HepG2 (cell line): ENCODE data around the gene GPR31. TPM values are rescaled to one million over a fixed set of nuclear protein-coding genes. Genes with fewer than 3 reads are reported as not detected.

Experiments
- EHMT2 ChIP-seq: fragments of 200-600 bp; sonication (generic); IDR thresholded peaks from 2 replicates; pipeline ENCODE4 v1.7.0; 2017; ENCODE audit warnings: antibody characterized with exemption, low read depth, low read length, borderline replicate concordance
- KDM5B ChIP-seq: sonication (generic); formaldehyde crosslinking; IDR thresholded peaks from 2 replicates; pipeline ENCODE4 v1.4.0; 2020; ENCODE audit warnings: missing genetic modification reagents, mild to moderate bottlenecking, borderline replicate concordance
- NCOR1 ChIP-seq: fragments of 200-600 bp; sonication (generic); IDR thresholded peaks from 2 replicates; pipeline ENCODE4 v1.7.0; 2017; ENCODE audit warnings: antibody characterized with exemption, low read length, borderline replicate concordance
- PHF21A ChIP-seq: sonication (generic); formaldehyde crosslinking; IDR thresholded peaks from 2 replicates; pipeline ENCODE4 v1.5.0; 2020; ENCODE audit warnings: mild to moderate bottlenecking, missing genetic modification reagents
- SP2 ChIP-seq: sonication (generic); formaldehyde crosslinking; IDR thresholded peaks from 2 replicates; pipeline ENCODE4 v1.5.1; 2020; ENCODE audit warnings: mild to moderate bottlenecking, missing genetic modification reagents
- TARDBP ChIP-seq: sonication (generic); formaldehyde crosslinking; IDR thresholded peaks from 2 replicates; pipeline ENCODE4 v1.8.0; 2022; ENCODE audit warnings: mild to moderate bottlenecking, missing genetic modification reagents
- TCF7 ChIP-seq: sonication (generic); IDR thresholded peaks from 2 replicates; pipeline ENCODE4 v1.6.1; 2016; ENCODE audit warnings: antibody characterized with exemption, low read depth
- XRCC5 ChIP-seq: fragments of 200-400 bp; formaldehyde crosslinking; optimal IDR thresholded peaks from 2 replicates; pipeline ENCODE3; 2017; ENCODE audit warnings: mild to moderate bottlenecking, low read length
- YEATS2 ChIP-seq: sonication (generic); formaldehyde crosslinking; IDR thresholded peaks from 2 replicates; pipeline ENCODE4 v1.4.0; 2020; ENCODE audit warnings: missing genetic modification reagents, borderline replicate concordance
- ZBTB38 ChIP-seq: sonication (generic); formaldehyde crosslinking; IDR thresholded peaks from 2 replicates; pipeline ENCODE4 v1.5.1; 2020; ENCODE audit warnings: mild to moderate bottlenecking, missing genetic modification reagents
- ZMYM3 ChIP-seq: sonication (generic); formaldehyde crosslinking; IDR thresholded peaks from 2 replicates; pipeline ENCODE4 v1.5.1; 2020; ENCODE audit warnings: mild to moderate bottlenecking, missing genetic modification reagents
- ZNF329 ChIP-seq: sonication (generic); formaldehyde crosslinking; IDR thresholded peaks from 2 replicates; pipeline ENCODE4 v1.9.0; 2021; ENCODE audit warnings: low read depth, mild to moderate bottlenecking, missing genetic modification reagents
- ZNF543 ChIP-seq: sonication (generic); formaldehyde crosslinking; IDR thresholded peaks from 2 replicates; pipeline ENCODE4 v1.4.0; 2020; ENCODE audit warnings: mild to moderate bottlenecking, missing genetic modification reagents
- ZNF589 ChIP-seq: sonication (generic); formaldehyde crosslinking; conservative IDR thresholded peaks from 2 replicates; pipeline ENCODE4 v1.8.0; 2022; ENCODE audit warnings: mild to moderate bottlenecking, moderate library complexity, missing genetic modification reagents
- ZNF780A ChIP-seq: sonication (generic); formaldehyde crosslinking; IDR thresholded peaks from 2 replicates; pipeline ENCODE4 v1.8.0; 2022; ENCODE audit warnings: mild to moderate bottlenecking, missing genetic modification reagents, moderate library complexity
- polyA plus RNA-seq, 8 experiments: library from polyadenylated mRNA; depleted of rRNA in 3 of 8; stranded (reverse) in 7 of 8; unstranded in 1 of 8; fragments of >200 nt; fragmentation: Illumina TruSeq in 4 of 8; extraction: Trizol in 4 of 8; gene quantifications; 2 replicates each; pipeline versions ENCODE4 v1.2.1 to v1.2.3, GENCODE V29; 2011 to 2016; ENCODE audit warnings: low read depth in 4 of 8, missing spikeins in 1 of 8, mixed read lengths in 1 of 8; ENCODE audit not compliant: insufficient read depth in 1 of 8
- total RNA-seq, 5 experiments: library from RNA; depleted of rRNA; stranded (reverse); fragments of >200 nt; fragmentation: Illumina TruSeq; extraction: Trizol; gene quantifications; 2 replicates each; pipeline ENCODE4 v1.2.3, GENCODE V29; 2016; ENCODE audit warnings: low read depth in 1 of 5
- TF ChIP-seq, protein P1 (sequence below): sonication (generic); formaldehyde crosslinking; IDR thresholded peaks from 2 replicates; pipeline ENCODE4 v1.4.0; 2020; ENCODE audit warnings: low read depth, mild to moderate bottlenecking, missing genetic modification reagents
- TF ChIP-seq, protein P2 (sequence below): sonication (generic); formaldehyde crosslinking; IDR thresholded peaks from 2 replicates; pipeline ENCODE4 v1.5.0; 2020; ENCODE audit warnings: missing genetic modification reagents
- TF ChIP-seq, protein P3 (sequence below): sonication (generic); formaldehyde crosslinking; IDR thresholded peaks from 2 replicates; pipeline ENCODE4 v1.4.0; 2020; ENCODE audit warnings: low read depth, mild to moderate bottlenecking, missing genetic modification reagents
- TF ChIP-seq, protein P4 (sequence below): sonication (generic); formaldehyde crosslinking; IDR thresholded peaks from 2 replicates; pipeline ENCODE4 v1.4.0; 2020; ENCODE audit warnings: missing genetic modification reagents, mild to moderate bottlenecking, borderline replicate concordance
- TF ChIP-seq, protein P5 (sequence below): sonication (generic); formaldehyde crosslinking; IDR thresholded peaks from 2 replicates; pipeline ENCODE4 v1.4.0; 2020; ENCODE audit warnings: missing genetic modification reagents
- TF ChIP-seq, protein P6 (sequence below): sonication (generic); formaldehyde crosslinking; IDR thresholded peaks from 2 replicates; pipeline ENCODE4 v1.4.0; 2020; ENCODE audit warnings: missing genetic modification reagents, borderline replicate concordance

Gene GPR31
- total and polyA plus RNA-seq, 2 of the 13 experiments (the other 11 are each of a cell fraction or from before 2014, with no cell fraction given) = not detected

DNA sequence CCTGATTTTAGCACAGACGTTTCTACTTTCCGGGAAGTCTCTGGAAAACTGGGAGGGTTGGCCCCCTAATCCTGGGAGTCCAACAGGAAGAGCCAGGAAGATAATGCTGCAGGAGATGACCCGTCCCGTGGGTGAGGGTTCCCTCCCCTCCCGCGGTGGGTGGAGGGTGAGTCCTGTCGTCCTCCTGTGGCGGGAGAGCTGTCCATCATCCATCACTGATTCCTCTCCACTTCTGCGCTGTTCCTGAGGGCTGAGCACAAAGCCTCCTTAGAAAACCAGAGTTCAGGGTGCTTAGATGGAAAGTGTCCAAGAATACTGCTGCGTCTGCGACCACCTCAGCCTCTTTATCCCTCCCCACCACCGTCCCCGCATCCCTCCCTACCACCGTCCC is 40.9 kb downstream of the GPR31 start (continued):
- no peak for TF ChIP-seq KDM5B (CRISPR knock-in tag)
- TF ChIP-seq ZMYM3 (CRISPR knock-in tag) = no peak
- no peak for TF ChIP-seq TARDBP (CRISPR knock-in tag)
- TF ChIP-seq, protein P1, sequence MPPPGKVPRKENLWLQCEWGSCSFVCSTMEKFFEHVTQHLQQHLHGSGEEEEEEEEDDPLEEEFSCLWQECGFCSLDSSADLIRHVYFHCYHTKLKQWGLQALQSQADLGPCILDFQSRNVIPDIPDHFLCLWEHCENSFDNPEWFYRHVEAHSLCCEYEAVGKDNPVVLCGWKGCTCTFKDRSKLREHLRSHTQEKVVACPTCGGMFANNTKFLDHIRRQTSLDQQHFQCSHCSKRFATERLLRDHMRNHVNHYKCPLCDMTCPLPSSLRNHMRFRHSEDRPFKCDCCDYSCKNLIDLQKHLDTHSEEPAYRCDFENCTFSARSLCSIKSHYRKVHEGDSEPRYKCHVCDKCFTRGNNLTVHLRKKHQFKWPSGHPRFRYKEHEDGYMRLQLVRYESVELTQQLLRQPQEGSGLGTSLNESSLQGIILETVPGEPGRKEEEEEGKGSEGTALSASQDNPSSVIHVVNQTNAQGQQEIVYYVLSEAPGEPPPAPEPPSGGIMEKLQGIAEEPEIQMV = no peak
- TF ChIP-seq, protein P2, sequence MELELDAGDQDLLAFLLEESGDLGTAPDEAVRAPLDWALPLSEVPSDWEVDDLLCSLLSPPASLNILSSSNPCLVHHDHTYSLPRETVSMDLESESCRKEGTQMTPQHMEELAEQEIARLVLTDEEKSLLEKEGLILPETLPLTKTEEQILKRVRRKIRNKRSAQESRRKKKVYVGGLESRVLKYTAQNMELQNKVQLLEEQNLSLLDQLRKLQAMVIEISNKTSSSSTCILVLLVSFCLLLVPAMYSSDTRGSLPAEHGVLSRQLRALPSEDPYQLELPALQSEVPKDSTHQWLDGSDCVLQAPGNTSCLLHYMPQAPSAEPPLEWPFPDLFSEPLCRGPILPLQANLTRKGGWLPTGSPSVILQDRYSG (CRISPR knock-in tag) = no peak
- no peak for TF ChIP-seq YEATS2 (CRISPR knock-in tag)
- TF ChIP-seq, protein P3, sequence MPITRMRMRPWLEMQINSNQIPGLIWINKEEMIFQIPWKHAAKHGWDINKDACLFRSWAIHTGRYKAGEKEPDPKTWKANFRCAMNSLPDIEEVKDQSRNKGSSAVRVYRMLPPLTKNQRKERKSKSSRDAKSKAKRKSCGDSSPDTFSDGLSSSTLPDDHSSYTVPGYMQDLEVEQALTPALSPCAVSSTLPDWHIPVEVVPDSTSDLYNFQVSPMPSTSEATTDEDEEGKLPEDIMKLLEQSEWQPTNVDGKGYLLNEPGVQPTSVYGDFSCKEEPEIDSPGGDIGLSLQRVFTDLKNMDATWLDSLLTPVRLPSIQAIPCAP (CRISPR knock-in tag) = no peak
- no peak for TF ChIP-seq PHF21A
- TF ChIP-seq NCOR1 = no peak
- TF ChIP-seq ZNF780A (CRISPR knock-in tag) = no peak
- TF ChIP-seq, protein P4, sequence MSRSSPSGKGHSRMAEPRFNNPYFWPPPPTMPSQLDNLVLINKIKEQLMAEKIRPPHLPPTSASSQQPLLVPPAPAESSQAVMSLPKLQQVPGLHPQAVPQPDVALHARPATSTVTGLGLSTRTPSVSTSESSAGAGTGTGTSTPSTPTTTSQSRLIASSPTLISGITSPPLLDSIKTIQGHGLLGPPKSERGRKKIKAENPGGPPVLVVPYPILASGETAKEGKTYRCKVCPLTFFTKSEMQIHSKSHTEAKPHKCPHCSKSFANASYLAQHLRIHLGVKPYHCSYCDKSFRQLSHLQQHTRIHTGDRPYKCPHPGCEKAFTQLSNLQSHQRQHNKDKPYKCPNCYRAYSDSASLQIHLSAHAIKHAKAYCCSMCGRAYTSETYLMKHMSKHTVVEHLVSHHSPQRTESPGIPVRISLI (CRISPR knock-in tag) = no peak
- TF ChIP-seq XRCC5 = no peak
- TF ChIP-seq, protein P5, sequence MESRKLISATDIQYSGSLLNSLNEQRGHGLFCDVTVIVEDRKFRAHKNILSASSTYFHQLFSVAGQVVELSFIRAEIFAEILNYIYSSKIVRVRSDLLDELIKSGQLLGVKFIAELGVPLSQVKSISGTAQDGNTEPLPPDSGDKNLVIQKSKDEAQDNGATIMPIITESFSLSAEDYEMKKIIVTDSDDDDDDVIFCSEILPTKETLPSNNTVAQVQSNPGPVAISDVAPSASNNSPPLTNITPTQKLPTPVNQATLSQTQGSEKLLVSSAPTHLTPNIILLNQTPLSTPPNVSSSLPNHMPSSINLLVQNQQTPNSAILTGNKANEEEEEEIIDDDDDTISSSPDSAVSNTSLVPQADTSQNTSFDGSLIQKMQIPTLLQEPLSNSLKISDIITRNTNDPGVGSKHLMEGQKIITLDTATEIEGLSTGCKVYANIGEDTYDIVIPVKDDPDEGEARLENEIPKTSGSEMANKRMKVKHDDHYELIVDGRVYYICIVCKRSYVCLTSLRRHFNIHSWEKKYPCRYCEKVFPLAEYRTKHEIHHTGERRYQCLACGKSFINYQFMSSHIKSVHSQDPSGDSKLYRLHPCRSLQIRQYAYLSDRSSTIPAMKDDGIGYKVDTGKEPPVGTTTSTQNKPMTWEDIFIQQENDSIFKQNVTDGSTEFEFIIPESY (CRISPR knock-in tag) = peak; percentile 78
- 0 out of 2 replicates have a peak, but pooled peaks have one; percentile 10 for TF ChIP-seq ZBTB38
- TF ChIP-seq EHMT2 = no peak
- 0 out of 2 replicates have a peak, but pooled peaks have one; percentile 16 for TF ChIP-seq ZNF589 (CRISPR knock-in tag)
- no peak for TF ChIP-seq ZNF329 (CRISPR knock-in tag)
- TF ChIP-seq ZNF543 (CRISPR knock-in tag) = no peak
- TF ChIP-seq, protein P6, sequence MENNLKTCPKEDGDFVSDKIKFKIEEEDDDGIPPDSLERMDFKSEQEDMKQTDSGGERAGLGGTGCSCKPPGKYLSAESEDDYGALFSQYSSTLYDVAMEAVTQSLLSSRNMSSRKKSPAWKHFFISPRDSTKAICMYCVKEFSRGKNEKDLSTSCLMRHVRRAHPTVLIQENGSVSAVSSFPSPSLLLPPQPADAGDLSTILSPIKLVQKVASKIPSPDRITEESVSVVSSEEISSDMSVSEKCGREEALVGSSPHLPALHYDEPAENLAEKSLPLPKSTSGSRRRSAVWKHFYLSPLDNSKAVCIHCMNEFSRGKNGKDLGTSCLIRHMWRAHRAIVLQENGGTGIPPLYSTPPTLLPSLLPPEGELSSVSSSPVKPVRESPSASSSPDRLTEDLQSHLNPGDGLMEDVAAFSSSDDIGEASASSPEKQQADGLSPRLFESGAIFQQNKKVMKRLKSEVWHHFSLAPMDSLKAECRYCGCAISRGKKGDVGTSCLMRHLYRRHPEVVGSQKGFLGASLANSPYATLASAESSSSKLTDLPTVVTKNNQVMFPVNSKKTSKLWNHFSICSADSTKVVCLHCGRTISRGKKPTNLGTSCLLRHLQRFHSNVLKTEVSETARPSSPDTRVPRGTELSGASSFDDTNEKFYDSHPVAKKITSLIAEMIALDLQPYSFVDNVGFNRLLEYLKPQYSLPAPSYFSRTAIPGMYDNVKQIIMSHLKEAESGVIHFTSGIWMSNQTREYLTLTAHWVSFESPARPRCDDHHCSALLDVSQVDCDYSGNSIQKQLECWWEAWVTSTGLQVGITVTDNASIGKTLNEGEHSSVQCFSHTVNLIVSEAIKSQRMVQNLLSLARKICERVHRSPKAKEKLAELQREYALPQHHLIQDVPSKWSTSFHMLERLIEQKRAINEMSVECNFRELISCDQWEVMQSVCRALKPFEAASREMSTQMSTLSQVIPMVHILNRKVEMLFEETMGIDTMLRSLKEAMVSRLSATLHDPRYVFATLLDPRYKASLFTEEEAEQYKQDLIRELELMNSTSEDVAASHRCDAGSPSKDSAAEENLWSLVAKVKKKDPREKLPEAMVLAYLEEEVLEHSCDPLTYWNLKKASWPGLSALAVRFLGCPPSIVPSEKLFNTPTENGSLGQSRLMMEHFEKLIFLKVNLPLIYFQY = no peak
- TF ChIP-seq SP2 (CRISPR knock-in tag) = no peak
- no peak for TF ChIP-seq TCF7
